ENCODE measurements around the gene MRGPRE.
A peak's percentile ranks its signal among the peaks of the same experiment; 100 is the strongest.

- peak in 1 of 11 experiments; percentile 9 for TF ChIP-seq CTCF (IDR thresholded peaks at IDR 0.05 in 8 of 11, conservative IDR thresholded peaks at IDR 0.05 in 3 of 11)
- no peak for TF ChIP-seq POLR2A (IDR thresholded peaks at IDR 0.05)
- TF ChIP-seq POLR2AphosphoS5 (IDR thresholded peaks at IDR 0.05) = peak; percentile 29 to 69 (median 57)
Measured at GRCh38 chr11:3183523-3183922, 48.7 kb downstream of the MRGPRE start.

Data from spleen (tissue), 7 donors.